SKM-1 treated with dmso at 0.1 percent for 144 hours (cell line): ENCODE results near the gene ATP1B2.
"Not testable (repeated sequence)": the region's sequence is repeated elsewhere in the genome, so short reads cannot be mapped to it uniquely, and the experiment has no call there.

Experiments
- DNase-seq: peaks from one replicate; lab custom pipeline; 2025; ENCODE audit not compliant: unreplicated experiment; lab: John Stamatoyannopoulos, UW

The ATP1B2 gene

GRCh38 chr17:7634384-7634783, 16.3 kb upstream of the ATP1B2 start:
- no peak for DNase-seq

GRCh38 chr17:7636163-7636562, 14.6 kb upstream of the ATP1B2 start:
- no peak for DNase-seq

- no peak for DNase-seq
Observed at GRCh38 chr17:7640783-7641182, 9.9 kb upstream of the ATP1B2 start.

- DNase-seq = not testable (repeated sequence)
Observed at GRCh38 chr17:7641635-7642034, 9.1 kb upstream of the ATP1B2 start.

- DNase-seq = peak; percentile 38
Observed at GRCh38 chr17:7644775-7645174, 6.0 kb upstream of the ATP1B2 start.

- no peak for DNase-seq
Observed at GRCh38 chr17:7646457-7646856, 4.3 kb upstream of the ATP1B2 start.

- no peak for DNase-seq
Observed at GRCh38 chr17:7647018-7647417, 3.7 kb upstream of the ATP1B2 start.

GRCh38 chr17:7651097-7651664, 455 bp downstream of the ATP1B2 start:
- no peak for DNase-seq

- no peak for DNase-seq
Observed at GRCh38 chr17:7651665-7652387, 1.1 kb downstream of the ATP1B2 start.

GRCh38 chr17:7652388-7653356, 1.9 kb downstream of the ATP1B2 start:
- no peak for DNase-seq

GRCh38 chr17:7654832-7655540, 4.3 kb downstream of the ATP1B2 start:
- DNase-seq = no peak

GRCh38 chr17:7655541-7655840, 4.8 kb downstream of the ATP1B2 start:
- no peak for DNase-seq

- no peak for DNase-seq
Observed at GRCh38 chr17:7656958-7657609, 6.4 kb downstream of the ATP1B2 start.

GRCh38 chr17:7667656-7668406, 17.1 kb downstream of the ATP1B2 start:
- DNase-seq = no peak

GRCh38 chr17:7668482-7668881, 17.8 kb downstream of the ATP1B2 start:
- no peak for DNase-seq

GRCh38 chr17:7673239-7673638, 22.5 kb downstream of the ATP1B2 start:
- DNase-seq = peak; percentile 0

- no peak for DNase-seq
Observed at GRCh38 chr17:7674934-7675333, 24.2 kb downstream of the ATP1B2 start.

GRCh38 chr17:7676533-7676932, 25.8 kb downstream of the ATP1B2 start:
- no peak for DNase-seq

GRCh38 chr17:7677388-7678067, 26.8 kb downstream of the ATP1B2 start:
- no peak for DNase-seq
